ENCODE results near the gene SOCS7.

The SOCS7 gene

DNA sequence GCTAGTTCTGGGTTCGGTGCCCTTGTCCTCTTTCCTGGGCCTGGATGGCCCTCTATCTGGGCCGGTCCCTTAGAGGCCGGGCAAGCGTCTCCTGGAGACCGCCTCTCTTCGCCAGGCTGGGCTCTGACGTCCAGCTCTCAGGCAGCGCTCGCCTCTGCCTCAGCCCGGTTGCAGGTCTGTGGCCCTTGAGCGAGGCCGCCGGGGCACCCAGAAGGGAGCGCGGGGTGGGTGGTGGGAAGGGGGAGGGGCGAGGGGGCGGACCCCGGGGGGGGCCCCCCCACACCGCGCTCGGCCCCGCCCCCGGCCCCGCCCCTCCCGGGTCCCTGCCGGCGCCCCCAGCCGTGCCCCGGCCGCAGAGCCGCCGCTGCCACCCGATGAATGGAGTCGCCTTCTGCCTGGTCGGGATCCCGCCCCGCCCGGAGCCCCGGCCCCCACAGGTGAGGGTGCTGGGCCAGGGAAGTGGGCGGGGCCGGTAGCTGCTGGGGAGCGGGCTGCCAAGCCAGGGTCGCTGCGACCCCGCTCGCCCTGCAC is 76.5 kb downstream of the SOCS7 start, which contains the start of gene ARHGAP23:
Gene ARHGAP23, plus strand, starts transcription at position 353 of the 531 bp plus-strand sequence. Its CDS starts 22 bp downstream, at position 375.
- H3K27ac ChIP-seq = peak within 1 kb of the TSS; percentile 27; the same call in 1 of the 2 replicates
- TF ChIP-seq, protein P1, sequence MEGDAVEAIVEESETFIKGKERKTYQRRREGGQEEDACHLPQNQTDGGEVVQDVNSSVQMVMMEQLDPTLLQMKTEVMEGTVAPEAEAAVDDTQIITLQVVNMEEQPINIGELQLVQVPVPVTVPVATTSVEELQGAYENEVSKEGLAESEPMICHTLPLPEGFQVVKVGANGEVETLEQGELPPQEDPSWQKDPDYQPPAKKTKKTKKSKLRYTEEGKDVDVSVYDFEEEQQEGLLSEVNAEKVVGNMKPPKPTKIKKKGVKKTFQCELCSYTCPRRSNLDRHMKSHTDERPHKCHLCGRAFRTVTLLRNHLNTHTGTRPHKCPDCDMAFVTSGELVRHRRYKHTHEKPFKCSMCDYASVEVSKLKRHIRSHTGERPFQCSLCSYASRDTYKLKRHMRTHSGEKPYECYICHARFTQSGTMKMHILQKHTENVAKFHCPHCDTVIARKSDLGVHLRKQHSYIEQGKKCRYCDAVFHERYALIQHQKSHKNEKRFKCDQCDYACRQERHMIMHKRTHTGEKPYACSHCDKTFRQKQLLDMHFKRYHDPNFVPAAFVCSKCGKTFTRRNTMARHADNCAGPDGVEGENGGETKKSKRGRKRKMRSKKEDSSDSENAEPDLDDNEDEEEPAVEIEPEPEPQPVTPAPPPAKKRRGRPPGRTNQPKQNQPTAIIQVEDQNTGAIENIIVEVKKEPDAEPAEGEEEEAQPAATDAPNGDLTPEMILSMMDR (conservative IDR thresholded peaks at IDR 0.05) = no peak

DNA sequence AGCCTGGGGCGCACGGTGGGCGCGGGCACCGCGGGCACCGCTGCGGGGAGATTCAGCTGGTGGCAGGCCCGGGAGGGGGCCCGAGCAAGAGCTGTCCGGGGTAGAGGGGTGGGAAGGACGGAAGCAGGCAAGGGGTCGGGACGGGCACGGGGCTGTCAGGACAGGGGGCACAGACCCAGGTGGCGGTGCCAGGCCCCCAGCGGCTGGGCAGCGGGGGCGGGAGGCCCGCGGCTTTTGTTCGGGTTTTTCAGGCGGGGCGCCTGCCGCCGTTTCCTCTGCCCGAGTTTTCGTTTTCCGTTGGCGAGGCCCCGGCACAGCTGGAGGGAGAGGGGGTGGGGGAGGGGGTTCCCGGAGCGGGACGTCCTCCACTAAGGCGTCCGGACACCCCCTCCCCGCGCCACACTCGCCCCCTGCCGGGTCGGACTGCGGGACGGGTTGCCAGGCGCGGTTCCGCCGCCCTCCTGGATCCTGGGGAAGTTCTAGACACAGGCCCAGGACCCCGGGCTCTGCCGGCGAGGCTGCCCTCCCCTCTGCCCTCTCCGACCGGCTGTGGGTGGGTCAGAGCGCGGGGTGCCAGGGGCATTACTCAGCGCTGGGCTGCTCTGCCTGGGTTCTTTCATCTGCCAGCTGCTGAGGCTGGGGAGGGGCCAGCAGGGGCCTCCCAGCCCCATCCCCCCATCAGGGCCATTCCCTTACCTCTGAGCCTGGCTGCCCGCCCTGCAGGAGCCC is 77.2 kb downstream of the SOCS7 start:
- TF ChIP-seq, protein P1 (conservative IDR thresholded peaks at IDR 0.05) = no peak
- H3K27ac ChIP-seq = peak overlapping the region; percentile 27; the same call in 1 of the 2 replicates

GRCh38 chr17:38429476-38430100 is 77.9 kb downstream of the SOCS7 start:
- TF ChIP-seq, protein P1 (conservative IDR thresholded peaks at IDR 0.05) = no peak
- no peak overlapping the region for H3K27ac ChIP-seq

- no peak overlapping the region for H3K27ac ChIP-seq
- TF ChIP-seq, protein P1 (conservative IDR thresholded peaks at IDR 0.05) = no peak
Measured at GRCh38 chr17:38430316-38430715, 78.7 kb downstream of the SOCS7 start.

DNA sequence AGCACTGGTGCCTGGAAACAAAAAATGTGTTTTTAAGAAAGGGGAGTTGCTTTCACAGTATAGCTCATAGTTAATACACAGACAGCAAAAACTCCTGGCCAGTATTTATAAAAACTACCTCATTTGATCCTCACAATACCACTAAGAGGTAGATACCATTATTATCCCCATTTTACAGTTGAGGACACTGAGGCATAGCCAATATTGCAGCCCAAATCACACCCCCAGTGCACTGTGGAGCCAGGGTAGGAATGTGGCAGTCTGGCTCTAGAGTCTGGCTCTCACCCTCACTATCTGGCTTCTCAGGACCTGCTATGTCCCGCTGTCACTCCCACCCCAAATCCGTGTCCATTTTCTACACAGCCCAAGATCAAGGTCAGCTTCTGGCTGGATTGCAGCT is 79.2 kb downstream of the SOCS7 start:
- H3K27ac ChIP-seq = no peak overlapping the region
- TF ChIP-seq, protein P1 (conservative IDR thresholded peaks at IDR 0.05) = no peak

- H3K27ac ChIP-seq = no peak overlapping the region
Measured at GRCh38 chr17:38431346-38432145, 79.9 kb downstream of the SOCS7 start.

More at GRCh38 chr17:38431346-38432145, 79.9 kb downstream of the SOCS7 start:
- TF ChIP-seq, protein P1 (conservative IDR thresholded peaks at IDR 0.05) = no peak
